Activated CD4-positive, alpha-beta T cell treated with anti-CD3 and anti-CD28 coated beads, Interleukin-2, amount 10 ng/mL, durations not matched to agents 24 days and 14 days (primary cell): ENCODE measurements around the gene MACF1. TPM values are rescaled to one million over a fixed set of nuclear protein-coding genes. Genes with fewer than 3 reads are reported as not detected.

Source experiments
- DNase-seq: peaks from one replicate; pipeline ENCODE4 v3.0.0; 2022
- H3K27ac Mint-ChIP-seq: one replicate; pipeline ENCODE4 v1.8.0; 2022; ENCODE audit warnings: mild to moderate bottlenecking, mixed read lengths
- H3K27me3 Mint-ChIP-seq: one replicate; pipeline ENCODE4 v1.8.0; 2022; ENCODE audit warnings: mixed read lengths
- H3K36me3 Mint-ChIP-seq: one replicate; pipeline ENCODE4 v1.8.0; 2022; ENCODE audit warnings: low read depth, mild to moderate bottlenecking, mixed read lengths
- H3K4me1 Mint-ChIP-seq: one replicate; pipeline ENCODE4 v1.8.0; 2021; ENCODE audit warnings: mixed read lengths
- H3K4me3 Mint-ChIP-seq: one replicate; pipeline ENCODE4 v1.8.0; 2022; ENCODE audit warnings: mild to moderate bottlenecking, moderate library complexity, mixed read lengths
- H3K9me3 Mint-ChIP-seq: one replicate; pipeline ENCODE4 v1.8.0; 2021; ENCODE audit warnings: mixed read lengths
- intact Hi-C: fragments of 100-400 bp; cut with micrococcal nuclease; formaldehyde crosslinking; loops from one replicate; pipeline ENCODE4 v1.15.1; 2023
- total RNA-seq: library from RNA; stranded (reverse); gene quantifications from 2 replicates; pipeline ENCODE4 v1.2.3, GENCODE V29; 2022

MACF1 gene
- total RNA-seq, 1 donor from 2014 or later, result 204 TPM

GRCh38 chr1:39294531-39294930, 90.0 kb downstream of the MACF1 start:
- no peak overlapping the region for H3K4me3 Mint-ChIP-seq
- no peaks in the 10 kb centered on the region for H3K9me3 Mint-ChIP-seq
- H3K27me3 Mint-ChIP-seq, result no peaks in the 10 kb centered on the region
- peak overlapping the region; percentile 51 for H3K27ac Mint-ChIP-seq
- H3K4me1 Mint-ChIP-seq, result peaks cover 14% of the 10 kb centered on the region
- peaks cover 70% of the 10 kb centered on the region for H3K36me3 Mint-ChIP-seq
- intact Hi-C loops, result no loop called here
- no peak for DNase-seq

GRCh38 chr1:39295901-39296300, 91.4 kb downstream of the MACF1 start:
- H3K4me3 Mint-ChIP-seq, result no peak overlapping the region
- peaks cover 14% of the 10 kb centered on the region for H3K4me1 Mint-ChIP-seq
- no peaks in the 10 kb centered on the region for H3K27me3 Mint-ChIP-seq
- peak overlapping the region; percentile 20 for H3K27ac Mint-ChIP-seq
- intact Hi-C loops, result no loop called here
- no peaks in the 10 kb centered on the region for H3K9me3 Mint-ChIP-seq
- peaks cover 76% of the 10 kb centered on the region for H3K36me3 Mint-ChIP-seq
- DNase-seq, result no peak

GRCh38 chr1:39297551-39297950, 93.1 kb downstream of the MACF1 start:
- no peak for DNase-seq
- no peaks in the 10 kb centered on the region for H3K27me3 Mint-ChIP-seq
- H3K4me1 Mint-ChIP-seq, result peaks cover 11% of the 10 kb centered on the region
- H3K36me3 Mint-ChIP-seq, result peaks cover 76% of the 10 kb centered on the region
- H3K4me3 Mint-ChIP-seq, result no peak overlapping the region
- H3K9me3 Mint-ChIP-seq, result no peaks in the 10 kb centered on the region
- H3K27ac Mint-ChIP-seq, result no peak overlapping the region
- intact Hi-C loops, result no loop called here

DNA sequence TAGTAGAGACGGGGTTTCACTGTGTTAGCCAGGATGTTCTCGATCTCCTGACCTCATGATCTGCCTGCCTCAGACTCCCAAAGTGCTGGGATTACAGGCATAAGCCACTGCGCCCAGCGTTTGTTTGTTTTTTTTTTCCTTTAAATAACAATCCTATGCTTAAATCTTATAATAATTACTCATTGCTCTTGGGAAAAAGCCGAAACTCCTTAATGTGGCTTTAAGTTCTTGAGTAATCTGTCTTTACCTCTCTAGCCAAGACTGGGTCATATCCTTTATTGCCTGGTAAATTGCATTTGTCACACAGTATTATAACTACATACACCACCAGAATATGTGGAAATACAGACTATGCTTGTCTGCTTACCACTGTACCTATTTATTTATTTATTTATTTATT, 97.1 kb downstream of the MACF1 start:
- H3K9me3 Mint-ChIP-seq, result no peaks in the 10 kb centered on the region
- H3K36me3 Mint-ChIP-seq, result peaks cover 62% of the 10 kb centered on the region
- H3K27ac Mint-ChIP-seq, result no peak overlapping the region

DNA sequence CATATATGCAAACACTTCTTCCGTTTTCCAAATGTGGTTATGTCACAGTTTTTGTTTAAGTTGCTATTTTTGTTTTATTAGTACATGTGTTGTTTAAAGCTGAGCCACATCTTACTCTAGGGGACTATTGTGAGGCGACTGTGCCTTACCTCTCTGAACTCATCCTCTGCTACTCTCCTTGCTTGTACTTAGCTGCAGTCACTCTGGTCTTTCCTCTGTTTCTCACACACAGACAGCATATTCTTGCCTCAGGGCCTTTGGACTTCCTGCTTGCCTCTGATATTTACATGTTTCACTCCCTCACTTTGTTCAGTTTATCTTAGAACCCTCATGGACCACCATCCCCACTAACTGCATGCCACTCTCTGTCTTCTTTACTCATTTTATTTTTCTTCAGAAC, 101.1 kb downstream of the MACF1 start:
- Mint-ChIP-seq H3K27me3 (no peaks in the 10 kb centered on the region), H3K36me3 (peaks cover 54% of the 10 kb centered on the region)

More for the DNA sequence above, 97.1 kb downstream of the MACF1 start:
- intact Hi-C loops, result no loop called here
- no peak overlapping the region for H3K4me3 Mint-ChIP-seq
- peaks cover 3% of the 10 kb centered on the region for H3K4me1 Mint-ChIP-seq
- no peaks in the 10 kb centered on the region for H3K27me3 Mint-ChIP-seq
- no peak for DNase-seq

GRCh38 chr1:39310015-39310414, 105.5 kb downstream of the MACF1 start:
- intact Hi-C loops, result no loop called here
- Mint-ChIP-seq H3K9me3 (no peaks in the 10 kb centered on the region), H3K4me1 (peaks cover 3% of the 10 kb centered on the region), H3K27ac (no peak overlapping the region), H3K27me3 (no peaks in the 10 kb centered on the region), H3K4me3 (no peak overlapping the region), H3K36me3 (peaks cover 55% of the 10 kb centered on the region)
- no peak for DNase-seq

More for the DNA sequence above, 101.1 kb downstream of the MACF1 start:
- H3K27ac Mint-ChIP-seq, result peak overlapping the region; percentile 38
- peaks cover 3% of the 10 kb centered on the region for H3K4me1 Mint-ChIP-seq
- intact Hi-C loops, result no loop called here
- DNase-seq, result no peak
- H3K9me3 Mint-ChIP-seq, result no peaks in the 10 kb centered on the region
- no peak overlapping the region for H3K4me3 Mint-ChIP-seq

DNA sequence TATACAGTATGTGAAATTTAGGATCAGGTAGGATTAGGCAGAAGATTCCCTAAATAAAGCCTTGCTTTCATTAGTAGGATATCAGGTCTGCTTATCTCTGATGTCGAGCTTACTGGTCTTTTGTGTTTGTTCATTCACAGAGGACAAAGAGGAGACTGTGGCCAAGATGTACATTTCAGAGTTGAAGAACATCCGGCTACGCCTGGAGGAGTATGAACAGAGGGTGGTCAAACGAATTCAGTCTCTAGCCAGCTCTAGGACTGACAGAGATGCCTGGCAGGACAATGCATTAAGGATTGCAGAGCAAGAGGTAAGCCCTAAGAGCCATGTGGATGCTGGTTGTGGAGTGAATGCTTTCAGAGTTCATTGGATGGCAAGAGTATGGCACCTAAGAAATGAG, 106.2 kb downstream of the MACF1 start:
- Mint-ChIP-seq H3K4me1 (no peaks in the 10 kb centered on the region), H3K4me3 (no peak overlapping the region), H3K27me3 (no peaks in the 10 kb centered on the region), H3K27ac (no peak overlapping the region), H3K36me3 (peaks cover 55% of the 10 kb centered on the region), H3K9me3 (no peaks in the 10 kb centered on the region)
- DNase-seq, result no peak
- intact Hi-C loops, result no loop called here

- H3K9me3 Mint-ChIP-seq, result no peaks in the 10 kb centered on the region
- H3K4me1 Mint-ChIP-seq, result peaks cover 15% of the 10 kb centered on the region
- no peak overlapping the region for H3K4me3 Mint-ChIP-seq
- H3K27ac Mint-ChIP-seq, result no peak overlapping the region
- H3K36me3 Mint-ChIP-seq, result peaks cover 73% of the 10 kb centered on the region
- H3K27me3 Mint-ChIP-seq, result no peaks in the 10 kb centered on the region
- no peak for DNase-seq
- intact Hi-C loops, result no loop called here
Measured at GRCh38 chr1:39317111-39317510, 112.6 kb downstream of the MACF1 start.

GRCh38 chr1:39317910-39318633, 113.6 kb downstream of the MACF1 start:
- no peak overlapping the region for H3K4me3 Mint-ChIP-seq
- H3K27me3 Mint-ChIP-seq, result no peaks in the 10 kb centered on the region
- no peak for DNase-seq
- peaks cover 15% of the 10 kb centered on the region for H3K4me1 Mint-ChIP-seq
- intact Hi-C loops, result no loop called here
- H3K36me3 Mint-ChIP-seq, result peaks cover 76% of the 10 kb centered on the region
- H3K27ac Mint-ChIP-seq, result peak overlapping the region; percentile 57
- no peaks in the 10 kb centered on the region for H3K9me3 Mint-ChIP-seq

DNA sequence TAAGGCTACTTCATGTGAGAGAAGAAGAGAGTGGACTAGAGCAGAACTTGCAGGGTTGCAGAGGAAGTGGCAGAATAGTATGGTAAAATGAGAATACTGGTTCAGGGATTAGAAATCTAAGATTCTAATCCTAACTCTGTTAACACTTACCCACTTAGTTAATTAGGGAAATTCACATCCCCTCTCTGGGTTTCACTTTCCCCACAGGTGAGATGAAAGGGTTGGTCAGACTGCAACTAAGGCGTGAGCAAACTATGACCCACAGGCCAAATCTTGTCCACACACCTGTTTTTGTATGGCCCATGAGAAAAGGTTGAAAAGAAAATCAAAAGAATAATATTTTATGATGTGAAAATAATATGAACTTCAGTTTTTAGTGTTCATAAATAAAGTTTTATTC, 117.5 kb downstream of the MACF1 start:
- intact Hi-C loops, result no loop called here
- no peak for DNase-seq
- H3K9me3 Mint-ChIP-seq, result no peaks in the 10 kb centered on the region
- H3K27ac Mint-ChIP-seq, result peak overlapping the region; percentile 53
- peaks cover 58% of the 10 kb centered on the region for H3K36me3 Mint-ChIP-seq
- no peak overlapping the region for H3K4me3 Mint-ChIP-seq
- H3K27me3 Mint-ChIP-seq, result no peaks in the 10 kb centered on the region
- peaks cover 15% of the 10 kb centered on the region for H3K4me1 Mint-ChIP-seq

DNA sequence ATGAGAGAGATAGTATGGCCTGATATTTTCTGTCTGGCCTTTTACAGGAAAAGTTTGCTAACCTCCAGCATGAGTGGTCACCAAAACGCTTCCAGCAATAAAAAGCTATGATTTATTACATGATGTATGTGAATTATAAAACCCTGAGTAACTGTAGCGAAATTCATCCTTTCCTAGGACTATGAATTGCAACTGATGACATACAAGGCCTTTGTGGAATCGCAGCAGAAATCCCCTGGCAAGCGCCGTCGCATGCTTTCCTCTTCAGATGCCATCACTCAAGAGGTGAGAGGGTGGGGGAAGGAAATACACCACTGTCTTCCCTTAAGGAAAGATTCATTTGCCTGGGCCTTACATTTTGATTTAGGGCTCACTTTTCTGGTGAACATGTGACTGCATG, 117.9 kb downstream of the MACF1 start:
- Mint-ChIP-seq H3K36me3 (peaks cover 58% of the 10 kb centered on the region), H3K9me3 (no peaks in the 10 kb centered on the region), H3K4me3 (no peak overlapping the region), H3K27me3 (no peaks in the 10 kb centered on the region), H3K27ac (no peak overlapping the region), H3K4me1 (peaks cover 13% of the 10 kb centered on the region)
- intact Hi-C loops, result no loop called here
- no peak for DNase-seq

- Mint-ChIP-seq H3K36me3 (peaks cover 56% of the 10 kb centered on the region), H3K27me3 (no peaks in the 10 kb centered on the region), H3K4me1 (peaks cover 17% of the 10 kb centered on the region), H3K27ac (no peak overlapping the region), H3K4me3 (no peak overlapping the region), H3K9me3 (no peaks in the 10 kb centered on the region)
- intact Hi-C loops, result no loop called here
- DNase-seq, result no peak
Measured at GRCh38 chr1:39324888-39325287, 120.4 kb downstream of the MACF1 start.

GRCh38 chr1:39326836-39327235, 122.3 kb downstream of the MACF1 start:
- no peaks in the 10 kb centered on the region for H3K9me3 Mint-ChIP-seq
- intact Hi-C loops, result no loop called here
- peaks cover 12% of the 10 kb centered on the region for H3K4me1 Mint-ChIP-seq
- H3K4me3 Mint-ChIP-seq, result no peak overlapping the region
- no peak overlapping the region for H3K27ac Mint-ChIP-seq
- no peak for DNase-seq
- H3K27me3 Mint-ChIP-seq, result no peaks in the 10 kb centered on the region
- H3K36me3 Mint-ChIP-seq, result peaks cover 52% of the 10 kb centered on the region

DNA sequence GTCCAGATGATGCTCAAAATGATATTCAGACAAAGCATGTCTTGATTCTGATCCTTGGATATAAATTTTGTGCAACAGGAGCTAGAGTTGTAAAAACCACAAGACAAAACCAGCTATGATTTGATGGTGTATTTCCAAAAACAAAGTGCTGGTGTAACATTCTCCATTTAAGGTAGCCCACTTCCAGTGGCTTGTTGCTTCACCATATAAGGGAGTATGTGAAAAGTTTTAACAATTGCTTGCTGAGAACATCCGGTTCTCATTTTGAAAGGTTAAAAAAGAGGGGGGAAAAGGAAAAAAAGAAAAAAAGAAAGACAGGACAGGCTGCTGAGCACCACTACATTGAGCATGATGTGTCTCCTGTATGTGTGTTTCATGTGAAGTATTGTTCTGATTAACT, 123.6 kb downstream of the MACF1 start:
- Mint-ChIP-seq H3K36me3 (peaks cover 55% of the 10 kb centered on the region), H3K4me3 (peak overlapping the region; percentile 51), H3K27me3 (no peaks in the 10 kb centered on the region), H3K4me1 (peaks cover 12% of the 10 kb centered on the region), H3K27ac (peak overlapping the region; percentile 45), H3K9me3 (no peaks in the 10 kb centered on the region)
- no peak for DNase-seq
- intact Hi-C loops, result no loop called here

- Mint-ChIP-seq H3K4me1 (peaks cover 12% of the 10 kb centered on the region), H3K36me3 (peaks cover 58% of the 10 kb centered on the region), H3K9me3 (no peaks in the 10 kb centered on the region), H3K4me3 (peak overlapping the region; percentile 51), H3K27ac (peak overlapping the region; percentile 45), H3K27me3 (no peaks in the 10 kb centered on the region)
- DNase-seq, result no peak
- intact Hi-C loops, result no loop called here
Measured at GRCh38 chr1:39328586-39329121, 124.2 kb downstream of the MACF1 start.
